Left lung (tissue), 10 donors: ENCODE results near the gene SLC9C1. TPM values are rescaled to one million over a fixed set of nuclear protein-coding genes. Genes with fewer than 3 reads are reported as not detected.

ENCODE experiments used
- ATAC-seq: fragments of 200-7000 bp; cut with Tn5 transposase; one replicate; pipeline ENCODE4 v1.9.1; 2020; ENCODE audit warnings: moderate library complexity
- DNase-seq, 4 donors: peaks; one replicate each; pipeline ENCODE4 v3.0.0-alpha.2; 2013 to 2020
- H3K27ac ChIP-seq, 2 donors: fragments of 200-600 bp; sonication (generic) in 1 of 2; one replicate each; pipeline versions ENCODE4 v1.5.0 to v1.8.0; 2020 to 2021
- H3K27me3 ChIP-seq, 2 donors: fragments of 200-600 bp; sonication (generic) in 1 of 2; one replicate each; pipeline versions ENCODE4 v1.5.0 to v1.8.0; 2020 to 2021
- H3K36me3 ChIP-seq, 2 donors: fragments of 200-600 bp; sonication (generic) in 1 of 2; one replicate each; pipeline versions ENCODE4 v1.5.0 to v1.8.0; 2020 to 2021
- H3K4me1 ChIP-seq, 2 donors: fragments of 200-600 bp; one replicate each; pipeline ENCODE4 v1.8.0; 2021
- H3K4me3 ChIP-seq, 2 donors: fragments of 200-600 bp; sonication (generic) in 1 of 2; one replicate each; pipeline versions ENCODE4 v1.5.0 to v1.8.0; 2020 to 2021; ENCODE audit warnings: mild to moderate bottlenecking in 1 of 2
- H3K9me3 ChIP-seq, 2 donors: fragments of 200-600 bp; sonication (generic) in 1 of 2; one replicate each; pipeline versions ENCODE4 v1.5.0 to v1.8.0; 2020 to 2021
- CTCF ChIP-seq, 2 donors: fragments of 200-600 bp; sonication (generic) in 1 of 2; IDR thresholded peaks; one replicate each; pipeline versions ENCODE4 v1.5.0 to v1.8.0; 2021; ENCODE audit warnings: antibody characterized with exemption in 2 of 2
- intact Hi-C, 2 donors: fragments of 100-400 bp; cut with DNase I; formaldehyde crosslinking; loops; one replicate each; pipeline versions ENCODE4 v1.11.2 to v1.14.2; 2022
- polyA plus RNA-seq, 6 donors: library from polyadenylated mRNA; unstranded; fragments of 120-200 nt; gene quantifications; one replicate each; pipeline ENCODE4 v1.2.1, GENCODE V29; 2013; ENCODE audit not compliant: insufficient read length in 6 of 6
- total RNA-seq, 2 donors: library from RNA; stranded (reverse); fragmentation: NEBNext Ultra II Directional; extraction: Animal tissue kit (Norgen Biotek cat#: 25700); gene quantifications; one replicate each; pipeline ENCODE4 v1.2.1, GENCODE V29; 2021
- donor health status: DM: no; HTN: yes; CAD: no.
- donor health status: DM: no; HTN: no; CAD: no.

Gene SLC9C1
- total and polyA plus RNA-seq, 8 donors, result 0.20 to 1.3 (median 0.61) TPM; not detected in 1

GRCh38 chr3:112143689-112144088 lies 150.3 kb downstream of the SLC9C1 start:
- H3K4me3 ChIP-seq, result no peak overlapping the region
- H3K9me3 ChIP-seq, result peaks cover 0 to 29% of the 10 kb centered on the region in 2 donors
- H3K27me3 ChIP-seq, result no peaks in the 10 kb centered on the region
- H3K27ac ChIP-seq, result no peak overlapping the region
- no peak for TF ChIP-seq CTCF (IDR thresholded peaks at IDR 0.05)
- no peaks in the 10 kb centered on the region for H3K4me1 ChIP-seq
- ATAC-seq (no peak), DNase-seq (no peak)
- intact Hi-C loops, result no loop called here
- no peaks in the 10 kb centered on the region for H3K36me3 ChIP-seq

GRCh38 chr3:112143251-112143650 lies 150.8 kb downstream of the SLC9C1 start:
- H3K9me3 ChIP-seq, result peaks cover 0 to 25% of the 10 kb centered on the region in 2 donors
- no peak overlapping the region for H3K27ac ChIP-seq
- H3K4me3 ChIP-seq, result no peak overlapping the region
- no peaks in the 10 kb centered on the region for H3K36me3 ChIP-seq
- intact Hi-C loops, result no loop called here
- no peaks in the 10 kb centered on the region for H3K27me3 ChIP-seq
- no peak for DNase-seq
- H3K4me1 ChIP-seq, result no peaks in the 10 kb centered on the region
- TF ChIP-seq CTCF (IDR thresholded peaks at IDR 0.05), result no peak
- no peak for ATAC-seq

- intact Hi-C loops, result no loop called here
- no peak for DNase-seq
- H3K4me1 ChIP-seq, result peaks cover 0 to 4% of the 10 kb centered on the region in 2 donors
- H3K27ac ChIP-seq, result no peak overlapping the region
- ATAC-seq, result no peak
- no peaks in the 10 kb centered on the region for H3K27me3 ChIP-seq
- no peak for TF ChIP-seq CTCF (IDR thresholded peaks at IDR 0.05)
- H3K9me3 ChIP-seq, result peaks cover 0 to 14% of the 10 kb centered on the region in 2 donors
- no peak overlapping the region for H3K4me3 ChIP-seq
- no peaks in the 10 kb centered on the region for H3K36me3 ChIP-seq
Observed at GRCh38 chr3:112141293-112141692, 152.7 kb downstream of the SLC9C1 start.

- ATAC-seq (no peak), DNase-seq (no peak)
- TF ChIP-seq CTCF (IDR thresholded peaks at IDR 0.05), result no peak
- peaks cover 0 to 4% of the 10 kb centered on the region in 2 donors for H3K4me1 ChIP-seq
- no peak overlapping the region for H3K4me3 ChIP-seq
- H3K27me3 ChIP-seq, result no peaks in the 10 kb centered on the region
- H3K36me3 ChIP-seq, result no peaks in the 10 kb centered on the region
- H3K27ac ChIP-seq, result no peak overlapping the region
- H3K9me3 ChIP-seq, result peaks cover 0 to 14% of the 10 kb centered on the region in 2 donors
- intact Hi-C loops, result no loop called here
Observed at GRCh38 chr3:112140584-112140983, 153.4 kb downstream of the SLC9C1 start.

GRCh38 chr3:112138219-112138969 lies 155.6 kb downstream of the SLC9C1 start:
- no peak overlapping the region for H3K4me3 ChIP-seq
- ATAC-seq (no peak), DNase-seq (no peak)
- H3K9me3 ChIP-seq, result peaks cover 0 to 5% of the 10 kb centered on the region in 2 donors
- no peaks in the 10 kb centered on the region for H3K36me3 ChIP-seq
- H3K27ac ChIP-seq, result no peak overlapping the region
- no peak for TF ChIP-seq CTCF (IDR thresholded peaks at IDR 0.05)
- H3K27me3 ChIP-seq, result no peaks in the 10 kb centered on the region
- peaks cover 0 to 4% of the 10 kb centered on the region in 2 donors for H3K4me1 ChIP-seq
- intact Hi-C loops, result no loop called here
